Measurements from ENCODE around the gene GNG8.

GNG8 gene

DNA sequence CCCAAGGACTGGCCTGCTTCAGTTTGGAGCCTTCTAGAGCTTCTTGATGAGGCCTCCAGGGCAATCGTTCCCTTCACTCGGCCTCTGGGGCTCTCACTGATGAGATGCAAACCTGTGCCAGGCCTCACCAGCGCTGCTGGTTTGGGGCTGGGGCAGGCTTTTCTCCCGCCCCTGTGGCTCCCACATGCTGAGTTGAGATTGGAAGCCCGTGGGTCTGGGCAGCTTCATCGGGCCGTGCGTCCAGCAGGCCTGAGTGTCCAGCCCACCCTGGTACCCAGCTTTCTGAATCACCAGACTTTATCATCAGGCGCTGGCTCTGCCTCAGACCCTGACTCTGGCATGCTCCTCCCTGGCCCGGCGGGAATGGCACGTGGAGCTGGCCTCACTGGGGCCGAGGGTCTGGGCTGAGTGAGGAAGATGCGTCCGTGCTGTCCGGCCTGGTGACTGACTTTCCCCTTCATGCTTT is 30.6 kb downstream of the GNG8 start:
- in situ Hi-C loops (cut with HindIII; ENCODE audit: low sequenced_read_pairs) = no loop called here

DNA sequence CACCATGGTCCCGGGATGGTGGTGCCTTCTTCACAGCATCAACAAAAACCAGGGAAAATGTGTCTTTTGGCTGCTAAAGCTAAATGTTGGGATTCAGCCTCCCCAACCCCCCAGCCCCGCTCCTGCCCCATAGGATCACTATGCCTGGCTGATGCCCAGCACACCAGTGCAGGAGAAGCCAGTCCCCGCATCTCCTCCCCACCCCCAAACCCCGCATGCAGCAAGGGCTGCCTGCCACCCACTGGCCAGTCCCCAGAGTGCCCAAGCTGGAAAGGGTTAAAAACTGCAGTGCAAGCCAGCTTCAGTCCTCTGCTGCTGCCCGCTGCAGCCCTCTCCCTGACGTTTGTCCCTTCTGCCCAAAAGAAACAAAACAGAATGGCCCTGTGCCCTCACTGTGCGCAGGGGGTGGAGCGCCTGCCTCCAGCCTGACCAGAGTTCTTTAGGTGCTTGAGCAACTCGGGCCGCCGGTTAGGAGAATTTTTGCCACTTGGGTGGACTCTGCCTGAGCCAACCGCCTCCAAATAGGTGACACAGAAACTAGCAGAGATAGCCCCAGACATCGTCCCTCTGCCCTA is 31.1 kb downstream of the GNG8 start:
- in situ Hi-C loops (cut with HindIII; ENCODE audit: low sequenced_read_pairs) = no loop called here

DNA sequence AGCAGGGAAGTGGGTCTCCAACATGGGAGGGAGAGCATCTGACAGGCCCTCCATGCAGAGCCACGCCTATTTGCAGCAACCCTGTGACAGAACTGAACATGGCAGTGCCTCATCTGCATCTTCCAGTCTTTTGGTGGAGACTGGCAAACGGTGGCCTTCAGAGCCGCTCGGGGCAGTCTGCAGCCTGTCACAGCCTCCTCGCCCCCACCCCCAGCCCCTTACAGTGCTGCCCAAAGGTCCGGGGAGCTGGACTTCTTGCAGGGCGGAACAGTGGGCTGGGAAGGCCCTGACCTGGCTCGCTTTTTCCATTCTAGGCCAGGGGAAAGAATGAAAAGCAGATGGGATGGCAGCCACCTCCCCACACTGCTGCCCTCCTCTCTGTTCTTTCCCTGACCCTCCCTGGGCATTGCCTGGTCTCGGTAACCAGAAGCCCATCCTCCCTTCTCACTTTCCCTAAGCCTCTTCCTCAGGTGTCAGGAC is 32.2 kb downstream of the GNG8 start:
- in situ Hi-C loops (cut with HindIII; ENCODE audit: low sequenced_read_pairs) = no loop called here

- in situ Hi-C loops (cut with HindIII; ENCODE audit: low sequenced_read_pairs) = no loop called here
These were observed 32.8 kb downstream of the GNG8 start for GRCh38 chr19:46603195-46603637.

DNA sequence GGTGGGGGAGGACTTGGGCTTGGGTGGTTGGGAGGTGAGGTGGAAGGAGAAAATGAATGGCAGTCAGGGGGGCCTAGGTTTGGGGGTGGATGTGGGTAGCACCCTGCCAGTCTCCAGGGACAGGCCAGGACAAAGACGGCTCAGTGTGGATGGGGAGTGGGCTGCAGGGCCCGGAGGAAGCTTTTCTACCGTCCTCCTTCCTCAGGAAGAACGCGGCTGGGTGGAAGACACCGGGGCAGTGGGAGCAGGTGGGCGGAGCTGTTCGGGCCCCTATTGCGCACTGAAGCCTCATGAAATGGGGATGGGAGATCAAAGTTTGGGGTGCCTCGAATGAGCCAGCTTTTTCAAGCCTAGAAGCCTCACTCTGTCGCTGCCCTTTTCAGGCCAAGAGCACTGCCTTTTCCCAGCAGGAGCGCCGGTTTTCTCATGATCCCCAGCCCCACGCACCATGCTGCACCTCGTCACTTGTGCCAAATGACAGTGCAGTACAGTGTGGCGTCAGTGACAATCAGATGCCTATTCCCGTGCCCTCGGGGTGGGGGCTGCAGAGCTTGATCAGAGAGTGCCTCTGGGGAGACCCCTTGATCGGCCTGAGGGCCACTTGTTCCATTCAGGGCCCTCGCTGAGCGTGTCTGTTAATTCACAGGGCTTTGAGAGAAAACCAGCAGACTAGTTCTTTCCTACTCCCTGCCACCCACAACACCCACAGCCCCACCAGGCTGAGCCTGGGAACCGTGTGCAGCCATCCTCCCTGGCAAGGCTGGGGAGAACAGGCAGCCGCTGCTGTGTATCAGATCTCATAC is 33.4 kb downstream of the GNG8 start:
- in situ Hi-C loops (cut with HindIII; ENCODE audit: low sequenced_read_pairs) = no loop called here

- in situ Hi-C loops (cut with HindIII; ENCODE audit: low sequenced_read_pairs) = no loop called here
These were observed 34.4 kb downstream of the GNG8 start, which contains the start of gene CALM3 for GRCh38 chr19:46601318-46602224. Gene CALM3 (plus strand): TSS chr19:46601330. CDS start chr19:46601435, 105 bp downstream.

DNA sequence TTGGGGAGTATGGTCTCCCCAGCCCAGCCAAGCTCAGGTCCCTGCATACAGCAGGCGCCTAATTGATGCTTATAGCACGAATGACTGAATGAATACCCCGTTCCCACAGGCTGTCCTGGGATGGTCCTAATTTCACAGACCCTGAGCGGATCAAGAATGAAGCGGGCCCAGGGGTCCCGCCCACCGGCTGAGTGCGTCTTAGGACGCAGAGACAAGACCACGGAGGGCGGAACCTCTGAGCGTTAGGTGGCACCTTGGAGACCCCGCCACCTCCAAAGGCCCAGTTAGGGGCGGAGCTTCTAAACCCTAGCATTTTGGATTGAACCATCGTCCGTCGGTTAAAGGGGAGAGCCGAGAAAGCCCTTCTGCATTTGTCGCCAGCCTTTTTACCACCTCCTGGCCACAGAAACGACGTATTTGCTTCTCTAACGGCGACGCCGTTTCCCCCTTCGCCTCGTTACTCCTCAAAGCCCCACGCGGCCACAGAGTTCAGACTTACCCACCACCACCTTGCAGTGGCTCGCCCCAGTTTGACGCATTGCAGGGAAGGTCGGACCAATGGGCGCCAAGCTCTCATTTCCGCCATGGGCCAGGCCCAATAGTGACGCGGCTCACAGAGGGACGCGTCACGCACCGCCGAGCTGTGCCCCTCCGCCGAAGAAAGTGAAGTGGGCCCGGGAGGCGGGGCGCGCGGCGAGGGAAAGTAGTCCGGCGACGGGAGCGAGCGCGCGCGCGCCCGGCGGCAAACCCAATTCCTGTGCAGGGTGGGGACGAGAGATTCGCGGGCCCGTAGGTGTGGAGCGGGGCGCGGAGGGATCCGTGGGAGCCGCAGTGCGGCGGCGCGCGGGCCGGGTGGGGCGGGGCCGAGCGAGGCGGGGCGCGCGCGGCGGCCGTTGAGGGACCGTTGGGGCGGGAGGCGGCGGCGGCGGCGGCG is 35.4 kb downstream of the GNG8 start:
- in situ Hi-C loops (cut with HindIII; ENCODE audit: low sequenced_read_pairs) = no loop called here

- in situ Hi-C loops (cut with HindIII; ENCODE audit: low sequenced_read_pairs) = no loop called here
These were observed 36.2 kb downstream of the GNG8 start for GRCh38 chr19:46599716-46600373.

DNA sequence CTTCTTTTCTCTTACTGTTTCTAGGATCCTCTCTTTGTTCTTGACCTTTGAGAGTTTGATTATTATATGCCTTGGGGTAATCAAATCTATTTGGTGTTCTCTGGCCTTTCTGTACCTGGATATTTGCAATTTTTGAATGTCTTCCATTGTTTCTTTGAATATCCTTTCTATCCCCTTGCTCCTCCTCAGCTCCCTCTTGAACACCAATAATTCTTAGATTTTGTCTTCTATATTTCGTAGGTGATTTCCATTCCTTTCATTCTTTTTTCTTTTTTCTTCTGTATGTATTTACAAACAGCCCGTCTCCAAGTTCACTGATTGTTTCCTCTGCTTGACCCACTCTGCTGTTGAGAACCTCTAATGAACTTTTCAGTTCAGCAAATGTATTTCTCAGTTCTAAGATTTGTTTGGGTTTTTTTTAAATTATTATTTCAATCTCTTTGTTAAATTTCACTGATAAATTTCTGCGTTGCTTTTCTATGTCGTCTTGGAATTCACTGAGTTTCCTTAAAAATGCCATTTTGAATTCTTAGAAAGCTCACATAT is 37.6 kb downstream of the GNG8 start:
- in situ Hi-C loops (cut with HindIII; ENCODE audit: low sequenced_read_pairs) = no loop called here

DNA sequence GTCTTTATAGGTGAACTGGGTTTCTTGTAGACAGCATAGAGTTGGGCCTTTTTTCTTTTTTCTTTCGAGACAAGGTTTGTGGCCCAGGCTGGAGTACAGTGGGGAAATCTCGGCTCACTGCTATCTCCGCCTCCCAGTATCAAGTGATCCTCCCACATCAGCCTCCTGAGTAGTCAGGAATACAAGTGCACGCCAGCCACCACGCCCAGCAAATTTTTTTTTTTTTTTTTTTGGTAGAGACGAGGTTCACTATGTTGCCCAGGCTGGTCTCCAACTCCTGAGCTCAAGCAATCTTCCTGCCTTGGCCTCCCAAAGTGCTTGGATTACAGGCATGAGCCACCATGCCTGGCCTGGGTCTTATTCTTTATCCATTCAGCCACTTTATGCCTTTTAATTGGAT is 40.0 kb downstream of the GNG8 start:
- in situ Hi-C loops (cut with HindIII; ENCODE audit: low sequenced_read_pairs) = no loop called here

DNA sequence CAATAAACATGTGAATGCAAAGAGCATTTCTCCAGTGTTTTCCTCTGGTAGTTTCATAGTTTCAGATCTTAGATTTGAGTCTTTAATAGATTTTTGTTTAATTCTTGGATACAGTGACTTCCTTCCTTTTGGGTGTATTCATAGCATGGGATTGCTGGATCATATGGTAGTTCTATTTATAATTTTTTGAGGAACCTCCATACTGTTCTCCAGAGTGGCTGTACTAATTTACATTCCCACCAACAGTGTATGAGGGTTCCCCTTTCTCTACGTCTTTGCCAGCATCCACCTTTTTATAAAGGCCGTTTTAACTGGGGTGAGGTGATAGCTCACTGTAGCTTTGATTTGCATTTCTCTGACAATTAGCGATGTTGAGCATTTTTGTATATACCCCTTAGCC is 44.1 kb downstream of the GNG8 start:
- in situ Hi-C loops (cut with HindIII; ENCODE audit: low sequenced_read_pairs) = no loop called here

- in situ Hi-C loops (cut with HindIII; ENCODE audit: low sequenced_read_pairs) = no loop called here
These were observed 44.7 kb downstream of the GNG8 start for GRCh38 chr19:46591254-46591653.

DNA sequence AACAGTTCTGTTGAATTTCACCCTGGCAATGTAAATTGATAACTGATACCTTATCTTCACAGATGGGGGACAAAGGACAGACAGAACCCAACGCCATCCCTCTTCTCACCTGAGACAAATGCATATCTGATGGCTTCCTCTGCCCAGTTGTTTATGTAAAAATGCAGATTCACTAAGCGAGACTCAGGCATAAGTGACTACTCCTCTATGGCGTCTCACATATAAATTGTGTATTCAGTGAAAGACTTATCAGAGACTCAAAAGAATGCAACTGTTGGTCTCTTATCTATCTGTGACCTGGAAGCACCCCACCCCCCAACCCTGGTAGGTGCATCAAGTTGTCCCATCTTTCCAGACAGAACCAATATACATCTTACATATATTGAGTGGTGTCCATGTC is 48.1 kb downstream of the GNG8 start:
- in situ Hi-C loops (cut with HindIII; ENCODE audit: low sequenced_read_pairs) = no loop called here

GRCh38 chr19:46586294-46586693 is 49.7 kb downstream of the GNG8 start:
- in situ Hi-C loops (cut with HindIII; ENCODE audit: low sequenced_read_pairs) = no loop called here

DNA sequence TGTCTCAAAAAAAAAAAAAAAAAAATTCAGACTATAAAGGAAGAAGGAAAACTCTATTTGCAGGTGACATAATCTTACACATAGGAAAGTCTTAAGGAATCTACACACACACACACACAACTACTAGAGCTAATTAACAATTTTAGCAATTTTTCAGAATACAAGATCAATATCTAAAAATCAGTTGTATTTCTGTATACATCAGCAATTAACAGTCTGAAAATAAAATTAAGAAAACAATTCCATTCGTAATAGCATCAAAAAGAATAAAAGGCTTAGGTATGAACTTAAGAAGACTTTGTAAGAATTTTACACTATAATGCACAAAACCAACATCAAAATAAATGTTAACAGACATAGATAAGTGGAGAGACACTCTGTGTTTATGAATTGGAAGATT is 50.5 kb downstream of the GNG8 start:
- in situ Hi-C loops (cut with HindIII; ENCODE audit: low sequenced_read_pairs) = no loop called here
